ENCODE results near the gene PIGU.
"Not testable (repeated sequence)": the region's sequence is repeated elsewhere in the genome, so short reads cannot be mapped to it uniquely, and the experiment has no call there.

Gene PIGU

GRCh38 chr20:34618676-34619075 lies 58.2 kb downstream of the PIGU start:
- no peaks in the 10 kb centered on the region for H3K27me3 ChIP-seq (ENCODE audit: low read depth)
- in situ Hi-C loops (cut with MboI; ENCODE audit: low sequenced_read_pairs) = no loop called here
- no peaks in the 10 kb centered on the region for H3K4me1 ChIP-seq
- no peaks in the 10 kb centered on the region for H3K9me3 ChIP-seq
- no peak for DNase-seq (ENCODE audit: low spot score in 2 of 2)
- peaks cover 9% of the 10 kb centered on the region for H3K36me3 ChIP-seq (replicated peaks)
- no peak overlapping the region for H3K4me3 ChIP-seq

- in situ Hi-C loops (cut with MboI; ENCODE audit: low sequenced_read_pairs); H3K36me3 ChIP-seq (replicated peaks); H3K27me3 ChIP-seq (ENCODE audit: low read depth): not testable (repeated sequence)
Observed at GRCh38 chr20:34616913-34617312, 60.0 kb downstream of the PIGU start.

GRCh38 chr20:34615477-34615876 lies 61.4 kb downstream of the PIGU start:
- H3K9me3 ChIP-seq = no peaks in the 10 kb centered on the region
- in situ Hi-C loops (cut with MboI; ENCODE audit: low sequenced_read_pairs) = no loop called here
- no peaks in the 10 kb centered on the region for H3K27me3 ChIP-seq (ENCODE audit: low read depth)
- no peaks in the 10 kb centered on the region for H3K4me1 ChIP-seq
- DNase-seq (ENCODE audit: low spot score in 2 of 2) = no peak
- no peaks in the 10 kb centered on the region for H3K36me3 ChIP-seq (replicated peaks)
- H3K4me3 ChIP-seq = no peak overlapping the region

More at GRCh38 chr20:34616913-34617312, 60.0 kb downstream of the PIGU start:
- H3K4me1 ChIP-seq; H3K4me3 ChIP-seq; DNase-seq (ENCODE audit: low spot score in 2 of 2); H3K9me3 ChIP-seq: not testable (repeated sequence)

- H3K4me3 ChIP-seq; H3K9me3 ChIP-seq; H3K36me3 ChIP-seq (replicated peaks); in situ Hi-C loops (cut with MboI; ENCODE audit: low sequenced_read_pairs); DNase-seq (ENCODE audit: low spot score in 2 of 2); H3K27me3 ChIP-seq (ENCODE audit: low read depth); H3K4me1 ChIP-seq: not testable (repeated sequence)
Observed at GRCh38 chr20:34611976-34612375, 64.9 kb downstream of the PIGU start.

- Histone ChIP-seq H3K36me3 (replicated peaks) (no peaks in the 10 kb centered on the region), H3K4me1 (no peaks in the 10 kb centered on the region), H3K27me3 (ENCODE audit: low read depth) (no peaks in the 10 kb centered on the region), H3K9me3 (no peaks in the 10 kb centered on the region), H3K4me3 (no peak overlapping the region)
- in situ Hi-C loops (cut with MboI; ENCODE audit: low sequenced_read_pairs) = no loop called here
- no peak for DNase-seq (ENCODE audit: low spot score in 2 of 2)
Observed at GRCh38 chr20:34607066-34607465, 69.8 kb downstream of the PIGU start.

- Histone ChIP-seq H3K27me3 (ENCODE audit: low read depth) (no peaks in the 10 kb centered on the region), H3K9me3 (no peaks in the 10 kb centered on the region), H3K4me3 (no peak overlapping the region), H3K36me3 (replicated peaks) (no peaks in the 10 kb centered on the region), H3K4me1 (no peaks in the 10 kb centered on the region)
- no peak for DNase-seq (ENCODE audit: low spot score in 2 of 2)
- in situ Hi-C loops (cut with MboI; ENCODE audit: low sequenced_read_pairs) = no loop called here
Observed at GRCh38 chr20:34604980-34605788, 71.7 kb downstream of the PIGU start.

GRCh38 chr20:34600892-34601653 lies 75.8 kb downstream of the PIGU start:
- Histone ChIP-seq H3K27me3 (ENCODE audit: low read depth) (no peaks in the 10 kb centered on the region), H3K4me1 (no peaks in the 10 kb centered on the region), H3K36me3 (replicated peaks) (no peaks in the 10 kb centered on the region), H3K9me3 (no peaks in the 10 kb centered on the region), H3K4me3 (no peak overlapping the region)
- in situ Hi-C loops (cut with MboI; ENCODE audit: low sequenced_read_pairs) = no loop called here
- DNase-seq (ENCODE audit: low spot score in 2 of 2) = no peak

GRCh38 chr20:34595377-34596184 lies 81.3 kb downstream of the PIGU start:
- Histone ChIP-seq H3K4me3 (no peak overlapping the region), H3K27me3 (ENCODE audit: low read depth) (no peaks in the 10 kb centered on the region), H3K9me3 (no peaks in the 10 kb centered on the region), H3K36me3 (replicated peaks) (no peaks in the 10 kb centered on the region), H3K4me1 (no peaks in the 10 kb centered on the region)
- in situ Hi-C loops (cut with MboI; ENCODE audit: low sequenced_read_pairs) = no loop called here
- DNase-seq (ENCODE audit: low spot score in 2 of 2) = no peak

GRCh38 chr20:34586488-34587163 lies 90.3 kb downstream of the PIGU start:
- H3K9me3 ChIP-seq = no peaks in the 10 kb centered on the region
- DNase-seq (ENCODE audit: low spot score in 2 of 2) = no peak
- H3K27me3 ChIP-seq (ENCODE audit: low read depth) = no peaks in the 10 kb centered on the region
- H3K4me3 ChIP-seq = no peak overlapping the region
- in situ Hi-C loops (cut with MboI; ENCODE audit: low sequenced_read_pairs) = no loop called here
- H3K36me3 ChIP-seq (replicated peaks) = no peaks in the 10 kb centered on the region
- H3K4me1 ChIP-seq = no peaks in the 10 kb centered on the region

- no peaks in the 10 kb centered on the region for H3K9me3 ChIP-seq
- in situ Hi-C loops (cut with MboI; ENCODE audit: low sequenced_read_pairs) = no loop called here
- DNase-seq (ENCODE audit: low spot score in 2 of 2) = no peak
- H3K27me3 ChIP-seq (ENCODE audit: low read depth) = no peaks in the 10 kb centered on the region
- H3K4me1 ChIP-seq = no peaks in the 10 kb centered on the region
- H3K36me3 ChIP-seq (replicated peaks) = no peaks in the 10 kb centered on the region; the same call in 1 of the 2 replicates
- H3K4me3 ChIP-seq = no peak overlapping the region
Observed at GRCh38 chr20:34585019-34585418, 91.9 kb downstream of the PIGU start.

GRCh38 chr20:34583544-34583943 lies 93.3 kb downstream of the PIGU start:
- Histone ChIP-seq H3K4me1 (no peaks in the 10 kb centered on the region), H3K4me3 (no peak overlapping the region), H3K27me3 (ENCODE audit: low read depth) (no peaks in the 10 kb centered on the region), H3K9me3 (no peaks in the 10 kb centered on the region), H3K36me3 (replicated peaks) (no peaks in the 10 kb centered on the region; the same call in 1 of the 2 replicates)
- DNase-seq (ENCODE audit: low spot score in 2 of 2) = no peak
- in situ Hi-C loops (cut with MboI; ENCODE audit: low sequenced_read_pairs) = no loop called here

- Histone ChIP-seq H3K9me3 (no peaks in the 10 kb centered on the region), H3K36me3 (replicated peaks) (no peaks in the 10 kb centered on the region; the same call in 1 of the 2 replicates), H3K4me3 (no peak overlapping the region), H3K4me1 (no peaks in the 10 kb centered on the region), H3K27me3 (ENCODE audit: low read depth) (no peaks in the 10 kb centered on the region)
- no peak for DNase-seq (ENCODE audit: low spot score in 2 of 2)
- in situ Hi-C loops (cut with MboI; ENCODE audit: low sequenced_read_pairs) = no loop called here
Observed at GRCh38 chr20:34582911-34583310, 94.0 kb downstream of the PIGU start.

- Histone ChIP-seq H3K4me3 (no peak overlapping the region), H3K27me3 (ENCODE audit: low read depth) (no peaks in the 10 kb centered on the region), H3K36me3 (replicated peaks) (no peaks in the 10 kb centered on the region; the same call in 1 of the 2 replicates), H3K4me1 (no peaks in the 10 kb centered on the region), H3K9me3 (no peaks in the 10 kb centered on the region)
- in situ Hi-C loops (cut with MboI; ENCODE audit: low sequenced_read_pairs) = no loop called here
- no peak for DNase-seq (ENCODE audit: low spot score in 2 of 2)
Observed at GRCh38 chr20:34582221-34582620, 94.7 kb downstream of the PIGU start.

Measured in HAP-1 (cell line).